ENCODE results near the gene FAM241B.
A peak's percentile ranks its signal among the peaks of the same experiment; 100 is the strongest.

Gene FAM241B

DNA sequence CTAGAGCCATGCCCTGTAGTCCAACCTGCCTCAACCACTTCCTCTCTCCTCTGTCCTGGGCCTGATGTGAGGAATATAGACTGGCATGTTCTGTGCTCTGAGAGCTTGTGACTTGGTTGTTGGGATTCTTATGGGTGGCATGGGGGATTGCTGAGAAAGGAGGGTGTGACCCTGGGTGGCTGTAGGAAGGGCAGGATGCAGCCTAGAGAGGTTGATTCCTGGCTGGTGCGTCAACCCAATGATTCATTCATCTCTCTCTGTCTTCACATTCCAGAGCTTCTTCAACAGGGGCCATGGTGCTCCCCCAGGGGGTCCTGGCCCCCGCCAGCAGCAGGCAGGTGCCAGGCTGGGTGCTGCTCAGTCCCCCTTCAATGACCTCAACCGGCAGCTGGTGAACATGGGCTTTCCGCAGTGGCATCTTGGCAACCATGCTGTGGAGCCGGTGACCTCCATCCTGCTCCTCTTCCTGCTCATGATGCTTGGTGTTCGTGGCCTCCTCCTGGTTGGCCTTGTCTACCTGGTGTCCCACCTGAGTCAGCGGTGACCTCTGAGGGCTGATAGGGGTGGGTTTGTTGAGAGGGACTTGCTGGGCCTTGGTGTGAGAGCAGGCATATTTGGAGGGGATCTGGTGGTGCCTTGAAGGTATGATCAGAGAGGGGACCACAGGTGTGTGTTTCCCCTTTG is 2.6 kb downstream of the FAM241B start:
- no peak overlapping the region for H3K27ac ChIP-seq (ENCODE audit: low read depth, low read length)
- peaks cover 0 to 12% (median 11%) of the 10 kb centered on the region in 5 donors for H3K4me1 ChIP-seq (ENCODE audit: control insufficient read depth in 5 of 5, insufficient read depth in 5 of 5, low read length in 5 of 5)
- peaks cover 0 to 12% (median 3%) of the 10 kb centered on the region in 5 donors for H3K27me3 ChIP-seq (ENCODE audit: control insufficient read depth in 5 of 5, insufficient read depth in 4 of 5, low read length in 5 of 5)
- no peak overlapping the region for H3K9ac ChIP-seq (ENCODE audit: low read length in 5 of 5)
- peaks cover 0 to 7% (median 0%) of the 10 kb centered on the region in 5 donors for H3K36me3 ChIP-seq (ENCODE audit: control insufficient read depth in 5 of 5, insufficient read depth in 5 of 5, low read length in 5 of 5)
- H3K9me3 ChIP-seq (ENCODE audit: control insufficient read depth in 5 of 5, low read length in 5 of 5), result no peaks in the 10 kb centered on the region
- H3K4me3 ChIP-seq (ENCODE audit: low read depth in 1 of 5, low read length in 5 of 5), result no peak overlapping the region

DNA sequence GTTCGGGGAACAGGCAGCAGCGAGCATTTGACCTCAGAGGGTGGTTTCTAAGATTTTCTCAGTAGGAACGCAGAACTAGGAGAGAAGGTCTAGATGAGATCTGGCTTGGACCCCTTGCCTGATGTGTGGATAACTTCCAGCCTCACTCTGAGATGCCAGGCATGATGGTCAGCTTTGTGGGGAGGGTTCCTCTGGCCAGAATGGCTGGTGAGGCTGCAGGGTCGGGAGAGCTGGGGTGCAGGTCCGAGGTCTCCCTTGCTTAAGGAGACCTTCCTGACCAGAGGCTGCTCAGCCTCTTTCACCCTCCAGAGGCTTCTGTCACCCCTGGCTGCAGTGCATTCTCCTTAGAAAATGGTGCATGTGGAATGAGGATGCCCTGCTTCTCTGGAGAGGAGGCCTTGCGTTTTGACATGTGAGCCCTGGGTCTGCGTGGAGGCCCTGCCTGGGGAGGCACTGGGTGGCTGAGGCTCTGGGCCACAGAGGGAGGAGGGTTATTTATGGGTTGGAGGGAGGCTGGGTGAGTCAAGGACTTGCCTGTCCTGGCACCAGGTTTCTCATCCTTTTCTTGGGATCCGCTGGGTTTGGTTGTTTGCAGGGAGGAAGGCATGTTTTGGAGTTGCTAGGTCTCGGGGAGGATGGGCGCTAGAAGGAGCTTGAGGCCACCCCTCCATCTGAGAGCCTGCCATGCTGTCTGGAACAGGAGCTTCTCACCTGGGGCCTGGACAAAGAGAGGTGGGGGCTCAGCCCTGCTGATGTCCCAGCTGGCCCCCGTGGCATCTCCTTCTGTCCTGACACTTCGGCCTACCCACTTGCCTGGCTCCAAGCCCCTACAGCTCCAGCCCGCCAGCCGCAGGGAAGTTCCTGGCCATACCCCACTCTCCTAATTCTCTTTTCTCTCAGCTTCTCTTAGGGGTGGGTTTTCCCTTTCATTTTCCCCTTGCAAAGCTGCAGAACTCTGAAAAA is 3.9 kb downstream of the FAM241B start:
- H3K27ac ChIP-seq (ENCODE audit: low read depth, low read length), result no peak overlapping the region
- no peak overlapping the region for H3K4me3 ChIP-seq (ENCODE audit: low read depth in 1 of 5, low read length in 5 of 5)
- no peak overlapping the region for H3K9ac ChIP-seq (ENCODE audit: low read length in 5 of 5)
- peaks cover 0 to 8% (median 0%) of the 10 kb centered on the region in 5 donors for H3K27me3 ChIP-seq (ENCODE audit: control insufficient read depth in 5 of 5, insufficient read depth in 4 of 5, low read length in 5 of 5)
- H3K36me3 ChIP-seq (ENCODE audit: control insufficient read depth in 5 of 5, insufficient read depth in 5 of 5, low read length in 5 of 5), result peaks cover 0 to 7% (median 0%) of the 10 kb centered on the region in 5 donors
- H3K4me1 ChIP-seq (ENCODE audit: control insufficient read depth in 5 of 5, insufficient read depth in 5 of 5, low read length in 5 of 5), result peaks cover 0 to 12% (median 11%) of the 10 kb centered on the region in 5 donors
- no peaks in the 10 kb centered on the region for H3K9me3 ChIP-seq (ENCODE audit: control insufficient read depth in 5 of 5, low read length in 5 of 5)

GRCh38 chr10:69634759-69635425 is 4.8 kb downstream of the FAM241B start:
- Histone ChIP-seq H3K36me3 (ENCODE audit: control insufficient read depth in 5 of 5, insufficient read depth in 5 of 5, low read length in 5 of 5) (peaks cover 0 to 7% (median 0%) of the 10 kb centered on the region in 5 donors), H3K4me1 (ENCODE audit: control insufficient read depth in 5 of 5, insufficient read depth in 5 of 5, low read length in 5 of 5) (peaks cover 0 to 10% (median 5%) of the 10 kb centered on the region in 5 donors), H3K4me3 (ENCODE audit: low read depth in 1 of 5, low read length in 5 of 5) (no peak overlapping the region), H3K27me3 (ENCODE audit: control insufficient read depth in 5 of 5, insufficient read depth in 4 of 5, low read length in 5 of 5) (peaks cover 0 to 3% (median 0%) of the 10 kb centered on the region in 5 donors), H3K27ac (ENCODE audit: low read depth, low read length) (no peak overlapping the region), H3K9ac (ENCODE audit: low read length in 5 of 5) (no peak overlapping the region), H3K9me3 (ENCODE audit: control insufficient read depth in 5 of 5, low read length in 5 of 5) (no peaks in the 10 kb centered on the region)

GRCh38 chr10:69635428-69636272 is 5.6 kb downstream of the FAM241B start:
- Histone ChIP-seq H3K9ac (ENCODE audit: low read length in 5 of 5) (peak overlapping the region in 1 of 5 donors; percentile 7), H3K36me3 (ENCODE audit: control insufficient read depth in 5 of 5, insufficient read depth in 5 of 5, low read length in 5 of 5) (peaks cover 0 to 7% (median 0%) of the 10 kb centered on the region in 5 donors), H3K27ac (ENCODE audit: low read depth, low read length) (no peak overlapping the region)

GRCh38 chr10:69636273-69636575 is 6.2 kb downstream of the FAM241B start:
- Histone ChIP-seq H3K9me3 (ENCODE audit: control insufficient read depth in 5 of 5, low read length in 5 of 5) (no peaks in the 10 kb centered on the region), H3K9ac (ENCODE audit: low read length in 5 of 5) (no peak overlapping the region), H3K4me3 (ENCODE audit: low read depth in 1 of 5, low read length in 5 of 5) (no peak overlapping the region), H3K36me3 (ENCODE audit: control insufficient read depth in 5 of 5, insufficient read depth in 5 of 5, low read length in 5 of 5) (peaks cover 0 to 7% (median 0%) of the 10 kb centered on the region in 5 donors), H3K4me1 (ENCODE audit: control insufficient read depth in 5 of 5, insufficient read depth in 5 of 5, low read length in 5 of 5) (peaks cover 0 to 2% (median 0%) of the 10 kb centered on the region in 5 donors), H3K27ac (ENCODE audit: low read depth, low read length) (no peak overlapping the region), H3K27me3 (ENCODE audit: control insufficient read depth in 5 of 5, insufficient read depth in 4 of 5, low read length in 5 of 5) (peaks cover 0 to 7% (median 0%) of the 10 kb centered on the region in 5 donors)

More at GRCh38 chr10:69635428-69636272, 5.6 kb downstream of the FAM241B start:
- H3K9me3 ChIP-seq (ENCODE audit: control insufficient read depth in 5 of 5, low read length in 5 of 5), result no peaks in the 10 kb centered on the region
- H3K4me1 ChIP-seq (ENCODE audit: control insufficient read depth in 5 of 5, insufficient read depth in 5 of 5, low read length in 5 of 5), result peaks cover 0 to 3% (median 1%) of the 10 kb centered on the region in 5 donors
- no peak overlapping the region for H3K4me3 ChIP-seq (ENCODE audit: low read depth in 1 of 5, low read length in 5 of 5)
- H3K27me3 ChIP-seq (ENCODE audit: control insufficient read depth in 5 of 5, insufficient read depth in 4 of 5, low read length in 5 of 5), result peaks cover 0 to 4% (median 3%) of the 10 kb centered on the region in 5 donors

DNA sequence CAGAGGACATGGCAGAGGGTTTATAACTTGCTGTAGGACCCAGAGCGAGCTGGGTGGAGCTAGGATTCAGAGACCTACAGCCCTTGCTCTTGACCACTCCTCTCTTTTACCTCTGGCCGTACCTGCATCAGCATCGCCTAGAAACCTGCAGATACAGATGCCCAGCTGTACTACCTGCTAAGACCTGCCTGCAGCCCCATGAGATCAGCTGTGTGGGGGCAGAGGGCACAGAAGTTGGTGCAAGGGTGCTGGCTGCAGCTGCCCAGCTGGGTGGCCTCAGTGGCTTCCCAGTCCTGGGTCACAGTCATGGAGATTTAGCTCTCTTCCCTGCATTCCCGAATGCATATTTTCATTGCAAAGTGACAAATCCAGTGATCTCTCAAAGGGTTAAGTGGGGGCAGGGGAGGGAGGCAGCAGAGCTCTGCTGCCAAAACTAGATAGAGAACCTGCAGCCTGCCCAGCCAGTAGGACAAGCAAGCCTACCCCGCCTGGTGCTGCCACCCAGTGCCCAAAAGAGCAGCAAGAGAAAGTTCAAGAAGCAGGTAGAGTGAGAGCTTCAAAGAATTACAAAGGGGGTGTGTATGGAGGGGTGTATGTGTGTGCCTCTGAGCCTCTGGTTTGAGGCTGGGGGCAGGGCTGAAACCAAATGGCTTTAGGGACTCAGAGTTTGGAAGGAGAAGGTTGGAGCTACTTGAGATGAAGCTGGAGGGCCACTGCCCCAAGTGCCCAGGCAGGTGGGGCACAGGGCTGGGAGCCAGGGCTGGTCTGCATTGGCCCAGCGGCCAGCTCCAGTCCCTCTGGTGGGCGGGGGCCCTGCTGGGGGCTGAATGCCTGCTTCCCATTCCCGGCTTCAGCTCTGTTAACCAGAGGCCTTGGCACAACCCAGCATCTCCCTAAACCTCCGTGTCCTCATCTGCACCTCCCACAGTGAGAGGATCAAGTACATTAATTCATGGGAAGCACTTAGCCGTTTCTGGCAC is 6.9 kb downstream of the FAM241B start:
- Histone ChIP-seq H3K36me3 (ENCODE audit: control insufficient read depth in 5 of 5, insufficient read depth in 5 of 5, low read length in 5 of 5) (peaks cover 0 to 7% (median 0%) of the 10 kb centered on the region in 5 donors), H3K4me3 (ENCODE audit: low read depth in 1 of 5, low read length in 5 of 5) (no peak overlapping the region), H3K27me3 (ENCODE audit: control insufficient read depth in 5 of 5, insufficient read depth in 4 of 5, low read length in 5 of 5) (peaks cover 0 to 7% (median 0%) of the 10 kb centered on the region in 5 donors), H3K9ac (ENCODE audit: low read length in 5 of 5) (no peak overlapping the region), H3K27ac (ENCODE audit: low read depth, low read length) (no peak overlapping the region), H3K9me3 (ENCODE audit: control insufficient read depth in 5 of 5, low read length in 5 of 5) (no peaks in the 10 kb centered on the region), H3K4me1 (ENCODE audit: control insufficient read depth in 5 of 5, insufficient read depth in 5 of 5, low read length in 5 of 5) (peaks cover 0 to 2% (median 0%) of the 10 kb centered on the region in 5 donors)

DNA sequence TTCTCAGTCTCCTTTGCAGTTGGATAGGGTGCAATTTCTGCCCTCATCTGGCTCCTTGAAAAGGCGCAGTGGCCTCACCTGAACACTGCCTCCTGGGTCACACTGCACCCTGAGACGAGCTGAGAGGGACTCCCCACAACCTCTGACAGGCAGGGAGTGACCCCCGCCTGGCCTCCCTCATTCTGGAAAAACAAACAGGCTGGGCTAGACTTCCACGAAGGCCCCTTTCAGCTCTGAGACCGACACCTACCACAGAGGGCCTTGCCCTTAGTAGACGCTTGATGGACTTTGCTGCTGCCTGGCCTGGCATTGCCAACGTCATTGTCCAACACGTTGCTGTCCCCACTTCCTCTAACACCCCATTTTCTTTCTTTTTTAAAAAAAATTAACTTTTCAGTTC is 8.6 kb downstream of the FAM241B start:
- Histone ChIP-seq H3K27me3 (ENCODE audit: control insufficient read depth in 5 of 5, insufficient read depth in 4 of 5, low read length in 5 of 5) (peaks cover 0 to 7% (median 4%) of the 10 kb centered on the region in 5 donors), H3K4me1 (ENCODE audit: control insufficient read depth in 5 of 5, insufficient read depth in 5 of 5, low read length in 5 of 5) (peaks cover 0 to 2% (median 0%) of the 10 kb centered on the region in 5 donors), H3K27ac (ENCODE audit: low read depth, low read length) (no peak overlapping the region), H3K9ac (ENCODE audit: low read length in 5 of 5) (no peak overlapping the region), H3K36me3 (ENCODE audit: control insufficient read depth in 5 of 5, insufficient read depth in 5 of 5, low read length in 5 of 5) (no peaks in the 10 kb centered on the region), H3K9me3 (ENCODE audit: control insufficient read depth in 5 of 5, low read length in 5 of 5) (no peaks in the 10 kb centered on the region), H3K4me3 (ENCODE audit: low read depth in 1 of 5, low read length in 5 of 5) (no peak overlapping the region)

DNA sequence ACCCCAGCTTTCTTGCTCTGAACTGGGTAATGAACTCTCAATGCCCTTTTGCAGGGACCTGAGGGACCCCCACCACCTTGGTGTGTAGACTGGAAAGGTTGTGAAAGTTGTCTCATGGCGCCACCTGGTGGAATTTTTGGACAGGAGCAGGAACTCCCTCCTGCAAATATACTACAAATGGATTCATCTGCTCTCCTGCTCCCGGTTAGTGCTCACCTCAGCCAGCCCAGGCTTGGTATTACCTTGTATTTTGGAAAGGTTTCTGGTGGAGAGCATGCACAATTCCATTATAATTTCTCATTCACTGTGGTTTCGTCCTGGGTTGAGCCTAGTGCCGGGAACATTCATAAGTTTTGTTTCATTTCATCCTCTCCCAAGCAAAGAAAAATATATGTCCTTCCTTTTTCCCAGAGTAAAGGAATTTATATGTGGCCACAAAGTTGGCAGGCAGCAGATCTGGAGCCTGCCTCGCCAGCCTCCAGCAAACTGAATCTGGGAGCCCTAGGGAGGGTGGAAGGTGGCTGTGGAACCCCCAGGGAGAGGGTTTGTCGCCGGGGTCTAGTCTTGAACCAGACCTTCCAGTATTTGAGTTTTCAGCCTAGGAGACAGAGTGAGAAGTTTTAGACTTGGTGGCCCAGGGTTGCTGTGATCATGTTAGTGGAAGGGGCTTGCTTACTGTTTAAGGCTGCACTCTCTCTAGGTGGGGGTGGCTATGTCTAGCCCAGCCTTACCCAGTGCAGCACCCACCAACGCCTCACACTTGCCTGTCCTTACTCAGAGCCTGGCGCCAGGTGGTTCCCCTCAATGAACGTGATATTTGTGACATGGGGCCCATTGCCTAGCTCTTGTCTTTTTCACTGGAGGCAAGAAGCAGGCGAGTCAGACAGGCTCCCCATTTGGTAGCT is 9.5 kb downstream of the FAM241B start:
- H3K9me3 ChIP-seq (ENCODE audit: control insufficient read depth in 5 of 5, low read length in 5 of 5), result no peaks in the 10 kb centered on the region
- H3K36me3 ChIP-seq (ENCODE audit: control insufficient read depth in 5 of 5, insufficient read depth in 5 of 5, low read length in 5 of 5), result no peaks in the 10 kb centered on the region
- peaks cover 0 to 2% (median 0%) of the 10 kb centered on the region in 5 donors for H3K4me1 ChIP-seq (ENCODE audit: control insufficient read depth in 5 of 5, insufficient read depth in 5 of 5, low read length in 5 of 5)
- no peak overlapping the region for H3K27ac ChIP-seq (ENCODE audit: low read depth, low read length)
- no peak overlapping the region for H3K9ac ChIP-seq (ENCODE audit: low read length in 5 of 5)
- H3K27me3 ChIP-seq (ENCODE audit: control insufficient read depth in 5 of 5, insufficient read depth in 4 of 5, low read length in 5 of 5), result peaks cover 0 to 13% (median 4%) of the 10 kb centered on the region in 5 donors
- no peak overlapping the region for H3K4me3 ChIP-seq (ENCODE audit: low read depth in 1 of 5, low read length in 5 of 5)

Measured in subcutaneous abdominal adipose tissue (tissue), 5 donors.